ENCODE results near the gene C5orf47.

C5orf47 gene

GRCh38 chr5:174003795-174004194, 14.8 kb downstream of the C5orf47 start:
- H4K91ac ChIP-seq (ENCODE audit: low read depth, low read length, poor library complexity), result no peak overlapping the region
- H3K14ac ChIP-seq (ENCODE audit: low read length), result no peak overlapping the region
- H3K27me3 ChIP-seq (ENCODE audit: control insufficient read depth in 3 of 3, insufficient read depth in 3 of 3, low read depth in 1 of 3, low read length in 3 of 3), result peaks cover 0 to 13% (median 0%) of the 10 kb centered on the region in 3 experiments

GRCh38 chr5:174008922-174009321, 20.0 kb downstream of the C5orf47 start:
- peaks cover 0 to 3% (median 0%) of the 10 kb centered on the region in 3 experiments for H3K27me3 ChIP-seq (ENCODE audit: control insufficient read depth in 3 of 3, insufficient read depth in 3 of 3, low read depth in 1 of 3, low read length in 3 of 3)
- H3K4me3 ChIP-seq (ENCODE audit: low read length in 2 of 2), result no peak overlapping the region
- no peak overlapping the region for H3K18ac ChIP-seq (ENCODE audit: low read length)
- H2BK12ac ChIP-seq (ENCODE audit: low read length), result no peak overlapping the region
- no peak overlapping the region for H3K4ac ChIP-seq (ENCODE audit: low read length)
- H3K4me2 ChIP-seq (ENCODE audit: insufficient read depth, low read length, poor library complexity, severe bottlenecking), result no peak overlapping the region
- H3K4me1 ChIP-seq (ENCODE audit: control insufficient read depth in 2 of 2, insufficient read depth in 1 of 2, low read depth in 1 of 2, low read length in 2 of 2), result no peaks in the 10 kb centered on the region
- no peak overlapping the region for H2AFZ ChIP-seq (ENCODE audit: low read length)
- no peak overlapping the region for H2BK15ac ChIP-seq (ENCODE audit: low read length)
- no peaks in the 10 kb centered on the region for H3K9me3 ChIP-seq (replicated peaks in 1 of 2; ENCODE audit: control insufficient read depth in 2 of 2, insufficient read depth in 1 of 2, low read depth in 1 of 2, low read length in 2 of 2)
- H2BK120ac ChIP-seq (ENCODE audit: low read depth, low read length), result no peak overlapping the region
- no peak overlapping the region for H3K9ac ChIP-seq (ENCODE audit: low read depth, low read length, poor library complexity)
- H4K8ac ChIP-seq (ENCODE audit: low read depth, low read length), result no peak overlapping the region
- H3K79me1 ChIP-seq (ENCODE audit: low read depth, low read length), result no peaks in the 10 kb centered on the region
- H3K23ac ChIP-seq (ENCODE audit: low read depth, low read length, poor library complexity), result no peak overlapping the region
- no peak overlapping the region for H2AK5ac ChIP-seq (ENCODE audit: low read depth, low read length)
- DNase-seq (ENCODE audit: low spot score), result no peak
- no peak overlapping the region for H3K14ac ChIP-seq (ENCODE audit: low read length)
- H4K91ac ChIP-seq (ENCODE audit: low read depth, low read length, poor library complexity), result no peak overlapping the region
- no peaks in the 10 kb centered on the region for H3K36me3 ChIP-seq (replicated peaks in 1 of 2; ENCODE audit: control insufficient read depth in 2 of 2, insufficient read depth in 2 of 2, low read length in 2 of 2)
- no peak overlapping the region for H2BK5ac ChIP-seq (ENCODE audit: low read length)
- no CpG with 5 or more reads among the region's 5 CpGs for WGBS, 2 donors (ENCODE audit: extremely low coverage in 2 of 2, insufficient read length in 2 of 2, insufficient replicate concordance in 1 of 2)
- H3K27ac ChIP-seq (replicated peaks; ENCODE audit: low read length), result no peak overlapping the region

More at GRCh38 chr5:174003795-174004194, 14.8 kb downstream of the C5orf47 start:
- H4K8ac ChIP-seq (ENCODE audit: low read depth, low read length), result no peak overlapping the region
- H3K4me3 ChIP-seq (ENCODE audit: low read length in 2 of 2), result no peak overlapping the region
- no peak overlapping the region for H2AK5ac ChIP-seq (ENCODE audit: low read depth, low read length)
- no peak overlapping the region for H3K18ac ChIP-seq (ENCODE audit: low read length)
- no peaks in the 10 kb centered on the region for H3K36me3 ChIP-seq (replicated peaks in 1 of 2; ENCODE audit: control insufficient read depth in 2 of 2, insufficient read depth in 2 of 2, low read length in 2 of 2)
- H3K9me3 ChIP-seq (replicated peaks in 1 of 2; ENCODE audit: control insufficient read depth in 2 of 2, insufficient read depth in 1 of 2, low read depth in 1 of 2, low read length in 2 of 2), result no peaks in the 10 kb centered on the region
- no peak overlapping the region for H2BK12ac ChIP-seq (ENCODE audit: low read length)
- H3K23ac ChIP-seq (ENCODE audit: low read depth, low read length, poor library complexity), result no peak overlapping the region
- no peak overlapping the region for H2BK120ac ChIP-seq (ENCODE audit: low read depth, low read length)
- no peak overlapping the region for H2BK5ac ChIP-seq (ENCODE audit: low read length)
- no peaks in the 10 kb centered on the region for H3K79me1 ChIP-seq (ENCODE audit: low read depth, low read length)
- no peak overlapping the region for H3K4me2 ChIP-seq (ENCODE audit: insufficient read depth, low read length, poor library complexity, severe bottlenecking)
- H3K4ac ChIP-seq (ENCODE audit: low read length), result no peak overlapping the region
- H2AFZ ChIP-seq (ENCODE audit: low read length), result no peak overlapping the region
- H3K9ac ChIP-seq (ENCODE audit: low read depth, low read length, poor library complexity), result no peak overlapping the region
- no peak overlapping the region for H2BK15ac ChIP-seq (ENCODE audit: low read length)
- H3K27ac ChIP-seq (replicated peaks; ENCODE audit: low read length), result no peak overlapping the region
- DNase-seq (ENCODE audit: low spot score), result no peak
- no peaks in the 10 kb centered on the region for H3K4me1 ChIP-seq (ENCODE audit: control insufficient read depth in 2 of 2, insufficient read depth in 1 of 2, low read depth in 1 of 2, low read length in 2 of 2)

GRCh38 chr5:174010365-174010764, 21.4 kb downstream of the C5orf47 start:
- H3K23ac ChIP-seq (ENCODE audit: low read depth, low read length, poor library complexity), result no peak overlapping the region

GRCh38 chr5:174011441-174011840, 22.5 kb downstream of the C5orf47 start:
- H3K27me3 ChIP-seq (ENCODE audit: control insufficient read depth in 3 of 3, insufficient read depth in 3 of 3, low read depth in 1 of 3, low read length in 3 of 3), result no peaks in the 10 kb centered on the region
- H2BK12ac ChIP-seq (ENCODE audit: low read length), result no peak overlapping the region
- no peak for DNase-seq (ENCODE audit: low spot score)
- H4K91ac ChIP-seq (ENCODE audit: low read depth, low read length, poor library complexity), result no peak overlapping the region
- no peak overlapping the region for H2BK5ac ChIP-seq (ENCODE audit: low read length)
- no peak overlapping the region for H3K27ac ChIP-seq (replicated peaks; ENCODE audit: low read length)
- no peak overlapping the region for H2AK5ac ChIP-seq (ENCODE audit: low read depth, low read length)
- H3K18ac ChIP-seq (ENCODE audit: low read length), result no peak overlapping the region
- no peak overlapping the region for H3K23ac ChIP-seq (ENCODE audit: low read depth, low read length, poor library complexity)
- no peaks in the 10 kb centered on the region for H3K79me1 ChIP-seq (ENCODE audit: low read depth, low read length)
- no CpG with 5 or more reads among the region's 3 CpGs for WGBS, 2 donors (ENCODE audit: extremely low coverage in 2 of 2, insufficient read length in 2 of 2, insufficient replicate concordance in 1 of 2)
- no peaks in the 10 kb centered on the region for H3K9me3 ChIP-seq (replicated peaks in 1 of 2; ENCODE audit: control insufficient read depth in 2 of 2, insufficient read depth in 1 of 2, low read depth in 1 of 2, low read length in 2 of 2)
- H3K14ac ChIP-seq (ENCODE audit: low read length), result no peak overlapping the region
- H2BK15ac ChIP-seq (ENCODE audit: low read length), result no peak overlapping the region
- no peaks in the 10 kb centered on the region for H3K36me3 ChIP-seq (replicated peaks in 1 of 2; ENCODE audit: control insufficient read depth in 2 of 2, insufficient read depth in 2 of 2, low read length in 2 of 2)
- H2BK120ac ChIP-seq (ENCODE audit: low read depth, low read length), result no peak overlapping the region
- H3K4me2 ChIP-seq (ENCODE audit: insufficient read depth, low read length, poor library complexity, severe bottlenecking), result no peak overlapping the region
- H4K8ac ChIP-seq (ENCODE audit: low read depth, low read length), result no peak overlapping the region
- H3K4me3 ChIP-seq (ENCODE audit: low read length in 2 of 2), result no peak overlapping the region
- H3K4ac ChIP-seq (ENCODE audit: low read length), result no peak overlapping the region
- H3K9ac ChIP-seq (ENCODE audit: low read depth, low read length, poor library complexity), result no peak overlapping the region
- no peaks in the 10 kb centered on the region for H3K4me1 ChIP-seq (ENCODE audit: control insufficient read depth in 2 of 2, insufficient read depth in 1 of 2, low read depth in 1 of 2, low read length in 2 of 2)
- H2AFZ ChIP-seq (ENCODE audit: low read length), result no peak overlapping the region

More at GRCh38 chr5:174010365-174010764, 21.4 kb downstream of the C5orf47 start:
- WGBS, 2 donors (ENCODE audit: extremely low coverage in 2 of 2, insufficient read length in 2 of 2, insufficient replicate concordance in 1 of 2), result no CpG with 5 or more reads among the region's 1 CpG
- Histone ChIP-seq H3K18ac (ENCODE audit: low read length) (no peak overlapping the region), H3K4me3 (ENCODE audit: low read length in 2 of 2) (no peak overlapping the region), H3K27ac (replicated peaks; ENCODE audit: low read length) (no peak overlapping the region), H3K9ac (ENCODE audit: low read depth, low read length, poor library complexity) (no peak overlapping the region), H3K27me3 (ENCODE audit: control insufficient read depth in 3 of 3, insufficient read depth in 3 of 3, low read depth in 1 of 3, low read length in 3 of 3) (no peaks in the 10 kb centered on the region), H2AK5ac (ENCODE audit: low read depth, low read length) (no peak overlapping the region), H2BK5ac (ENCODE audit: low read length) (no peak overlapping the region), H2BK12ac (ENCODE audit: low read length) (no peak overlapping the region), H3K9me3 (replicated peaks in 1 of 2; ENCODE audit: control insufficient read depth in 2 of 2, insufficient read depth in 1 of 2, low read depth in 1 of 2, low read length in 2 of 2) (no peaks in the 10 kb centered on the region), H2BK15ac (ENCODE audit: low read length) (no peak overlapping the region), H4K8ac (ENCODE audit: low read depth, low read length) (no peak overlapping the region), H3K36me3 (replicated peaks in 1 of 2; ENCODE audit: control insufficient read depth in 2 of 2, insufficient read depth in 2 of 2, low read length in 2 of 2) (no peaks in the 10 kb centered on the region), H3K4ac (ENCODE audit: low read length) (no peak overlapping the region), H4K91ac (ENCODE audit: low read depth, low read length, poor library complexity) (no peak overlapping the region), H2BK120ac (ENCODE audit: low read depth, low read length) (no peak overlapping the region), H3K79me1 (ENCODE audit: low read depth, low read length) (no peaks in the 10 kb centered on the region), H2AFZ (ENCODE audit: low read length) (no peak overlapping the region), H3K14ac (ENCODE audit: low read length) (no peak overlapping the region), H3K4me1 (ENCODE audit: control insufficient read depth in 2 of 2, insufficient read depth in 1 of 2, low read depth in 1 of 2, low read length in 2 of 2) (no peaks in the 10 kb centered on the region), H3K4me2 (ENCODE audit: insufficient read depth, low read length, poor library complexity, severe bottlenecking) (no peak overlapping the region)
- no peak for DNase-seq (ENCODE audit: low spot score)

Data from neuronal stem cell (in vitro differentiated cells).